ENCODE results near the gene CBFB.

DNA sequence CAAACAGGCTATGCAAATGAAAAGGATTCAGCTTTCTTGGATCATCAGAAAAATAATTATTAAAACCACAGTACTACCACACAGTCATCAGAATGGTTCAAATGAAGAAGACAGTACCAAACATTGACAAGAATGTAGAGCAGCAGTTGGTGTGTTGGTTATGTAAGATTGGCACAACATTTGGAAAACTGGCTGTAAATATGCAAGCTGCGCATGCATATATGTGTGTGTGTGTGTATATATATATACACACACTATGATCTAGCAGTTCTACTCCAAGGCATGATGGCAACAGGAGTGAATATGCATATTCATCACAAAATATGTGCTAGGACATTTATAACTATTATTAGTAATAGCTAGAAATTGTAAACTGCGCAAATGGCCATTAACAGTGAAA, 46.4 kb downstream of the CBFB start:
- TF ChIP-seq, protein P1, sequence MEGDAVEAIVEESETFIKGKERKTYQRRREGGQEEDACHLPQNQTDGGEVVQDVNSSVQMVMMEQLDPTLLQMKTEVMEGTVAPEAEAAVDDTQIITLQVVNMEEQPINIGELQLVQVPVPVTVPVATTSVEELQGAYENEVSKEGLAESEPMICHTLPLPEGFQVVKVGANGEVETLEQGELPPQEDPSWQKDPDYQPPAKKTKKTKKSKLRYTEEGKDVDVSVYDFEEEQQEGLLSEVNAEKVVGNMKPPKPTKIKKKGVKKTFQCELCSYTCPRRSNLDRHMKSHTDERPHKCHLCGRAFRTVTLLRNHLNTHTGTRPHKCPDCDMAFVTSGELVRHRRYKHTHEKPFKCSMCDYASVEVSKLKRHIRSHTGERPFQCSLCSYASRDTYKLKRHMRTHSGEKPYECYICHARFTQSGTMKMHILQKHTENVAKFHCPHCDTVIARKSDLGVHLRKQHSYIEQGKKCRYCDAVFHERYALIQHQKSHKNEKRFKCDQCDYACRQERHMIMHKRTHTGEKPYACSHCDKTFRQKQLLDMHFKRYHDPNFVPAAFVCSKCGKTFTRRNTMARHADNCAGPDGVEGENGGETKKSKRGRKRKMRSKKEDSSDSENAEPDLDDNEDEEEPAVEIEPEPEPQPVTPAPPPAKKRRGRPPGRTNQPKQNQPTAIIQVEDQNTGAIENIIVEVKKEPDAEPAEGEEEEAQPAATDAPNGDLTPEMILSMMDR (IDR thresholded peaks at IDR 0.05) = no peak
- no peak for TF ChIP-seq POLR2A (IDR thresholded peaks at IDR 0.05)

Data from adrenal gland (tissue), 5 donors.